HL-60 (cell line): ENCODE measurements around the gene MOK.

Experiments
- DNase-seq, 2 experiments: peaks; one replicate each; pipeline ENCODE4 v3.0.0-alpha.2; 2010 to 2020; ENCODE audit warnings: low read depth in 1 of 2, low spot score in 1 of 2
- H3K27ac ChIP-seq: fragments of 250-450 bp; sonication (Bioruptor Pico); replicated peaks from 2 replicates; pipeline ENCODE4 v1.5.1; 2020; ENCODE audit warnings: mild to moderate bottlenecking, moderate library complexity
- H3K27me3 ChIP-seq: fragments of 250-450 bp; sonication (Bioruptor Pico); 2 replicates; pipeline ENCODE4 v1.5.1; 2021; ENCODE audit warnings: mild to moderate bottlenecking, moderate library complexity; ENCODE audit not compliant: insufficient read depth, poor library complexity, severe bottlenecking
- H3K4me3 ChIP-seq: replicated peaks from 2 replicates; pipeline ENCODE4 v1.5.1; 2011; ENCODE audit warnings: mild to moderate bottlenecking, control low read depth, low read length; ENCODE audit not compliant: insufficient read depth
- GABPA ChIP-seq: IDR thresholded peaks from 2 replicates; pipeline ENCODE4 v1.6.1; 2012; ENCODE audit warnings: low read depth
- POLR2AphosphoS5 ChIP-seq: IDR thresholded peaks from 2 replicates; pipeline ENCODE4 v1.6.1; 2012; ENCODE audit warnings: low read depth
- SPI1 ChIP-seq: IDR thresholded peaks from 2 replicates; pipeline ENCODE4 v1.6.1; 2012; ENCODE audit warnings: low read depth, mild to moderate bottlenecking, borderline replicate concordance
- TF ChIP-seq, protein P1 (sequence below): IDR thresholded peaks from one replicate; pipeline ENCODE4 v1.5.1; 2011; ENCODE audit warnings: low read length, control low read depth, inconsistent platforms; ENCODE audit not compliant: insufficient read depth
- TF ChIP-seq, protein P2 (sequence below): IDR thresholded peaks from 2 replicates; pipeline ENCODE4 v1.6.1; 2012; ENCODE audit warnings: low read depth; ENCODE audit not compliant: insufficient replicate concordance

Gene MOK

DNA sequence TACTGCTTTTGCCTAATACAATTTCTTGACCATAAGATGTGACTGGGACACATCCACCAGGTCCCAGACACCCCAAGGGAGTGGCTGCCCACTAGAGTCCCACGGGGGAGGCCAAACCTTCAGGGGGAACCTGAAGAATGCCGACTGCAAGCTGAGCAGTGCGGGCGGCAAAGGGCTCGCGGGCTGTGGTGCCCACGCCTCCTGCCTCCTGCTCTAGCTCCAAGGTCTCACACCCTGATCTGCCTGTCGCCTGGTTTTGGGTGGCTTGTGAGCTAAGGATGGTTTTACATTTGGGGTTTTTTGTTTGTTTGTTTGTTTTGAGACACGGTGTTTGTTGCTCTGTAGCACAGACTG lies 75.2 kb downstream of the MOK start:
- H3K4me3 ChIP-seq: no peak overlapping the region
- TF ChIP-seq SPI1 (no peak), POLR2AphosphoS5 (no peak), GABPA (no peak)
- TF ChIP-seq, protein P1, sequence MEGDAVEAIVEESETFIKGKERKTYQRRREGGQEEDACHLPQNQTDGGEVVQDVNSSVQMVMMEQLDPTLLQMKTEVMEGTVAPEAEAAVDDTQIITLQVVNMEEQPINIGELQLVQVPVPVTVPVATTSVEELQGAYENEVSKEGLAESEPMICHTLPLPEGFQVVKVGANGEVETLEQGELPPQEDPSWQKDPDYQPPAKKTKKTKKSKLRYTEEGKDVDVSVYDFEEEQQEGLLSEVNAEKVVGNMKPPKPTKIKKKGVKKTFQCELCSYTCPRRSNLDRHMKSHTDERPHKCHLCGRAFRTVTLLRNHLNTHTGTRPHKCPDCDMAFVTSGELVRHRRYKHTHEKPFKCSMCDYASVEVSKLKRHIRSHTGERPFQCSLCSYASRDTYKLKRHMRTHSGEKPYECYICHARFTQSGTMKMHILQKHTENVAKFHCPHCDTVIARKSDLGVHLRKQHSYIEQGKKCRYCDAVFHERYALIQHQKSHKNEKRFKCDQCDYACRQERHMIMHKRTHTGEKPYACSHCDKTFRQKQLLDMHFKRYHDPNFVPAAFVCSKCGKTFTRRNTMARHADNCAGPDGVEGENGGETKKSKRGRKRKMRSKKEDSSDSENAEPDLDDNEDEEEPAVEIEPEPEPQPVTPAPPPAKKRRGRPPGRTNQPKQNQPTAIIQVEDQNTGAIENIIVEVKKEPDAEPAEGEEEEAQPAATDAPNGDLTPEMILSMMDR: no peak
- TF ChIP-seq, protein P2, sequence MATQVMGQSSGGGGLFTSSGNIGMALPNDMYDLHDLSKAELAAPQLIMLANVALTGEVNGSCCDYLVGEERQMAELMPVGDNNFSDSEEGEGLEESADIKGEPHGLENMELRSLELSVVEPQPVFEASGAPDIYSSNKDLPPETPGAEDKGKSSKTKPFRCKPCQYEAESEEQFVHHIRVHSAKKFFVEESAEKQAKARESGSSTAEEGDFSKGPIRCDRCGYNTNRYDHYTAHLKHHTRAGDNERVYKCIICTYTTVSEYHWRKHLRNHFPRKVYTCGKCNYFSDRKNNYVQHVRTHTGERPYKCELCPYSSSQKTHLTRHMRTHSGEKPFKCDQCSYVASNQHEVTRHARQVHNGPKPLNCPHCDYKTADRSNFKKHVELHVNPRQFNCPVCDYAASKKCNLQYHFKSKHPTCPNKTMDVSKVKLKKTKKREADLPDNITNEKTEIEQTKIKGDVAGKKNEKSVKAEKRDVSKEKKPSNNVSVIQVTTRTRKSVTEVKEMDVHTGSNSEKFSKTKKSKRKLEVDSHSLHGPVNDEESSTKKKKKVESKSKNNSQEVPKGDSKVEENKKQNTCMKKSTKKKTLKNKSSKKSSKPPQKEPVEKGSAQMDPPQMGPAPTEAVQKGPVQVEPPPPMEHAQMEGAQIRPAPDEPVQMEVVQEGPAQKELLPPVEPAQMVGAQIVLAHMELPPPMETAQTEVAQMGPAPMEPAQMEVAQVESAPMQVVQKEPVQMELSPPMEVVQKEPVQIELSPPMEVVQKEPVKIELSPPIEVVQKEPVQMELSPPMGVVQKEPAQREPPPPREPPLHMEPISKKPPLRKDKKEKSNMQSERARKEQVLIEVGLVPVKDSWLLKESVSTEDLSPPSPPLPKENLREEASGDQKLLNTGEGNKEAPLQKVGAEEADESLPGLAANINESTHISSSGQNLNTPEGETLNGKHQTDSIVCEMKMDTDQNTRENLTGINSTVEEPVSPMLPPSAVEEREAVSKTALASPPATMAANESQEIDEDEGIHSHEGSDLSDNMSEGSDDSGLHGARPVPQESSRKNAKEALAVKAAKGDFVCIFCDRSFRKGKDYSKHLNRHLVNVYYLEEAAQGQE: no peak
- H3K27me3 ChIP-seq: no peaks in the 10 kb centered on the region
- DNase-seq: no peak
- H3K27ac ChIP-seq: no peak overlapping the region

DNA sequence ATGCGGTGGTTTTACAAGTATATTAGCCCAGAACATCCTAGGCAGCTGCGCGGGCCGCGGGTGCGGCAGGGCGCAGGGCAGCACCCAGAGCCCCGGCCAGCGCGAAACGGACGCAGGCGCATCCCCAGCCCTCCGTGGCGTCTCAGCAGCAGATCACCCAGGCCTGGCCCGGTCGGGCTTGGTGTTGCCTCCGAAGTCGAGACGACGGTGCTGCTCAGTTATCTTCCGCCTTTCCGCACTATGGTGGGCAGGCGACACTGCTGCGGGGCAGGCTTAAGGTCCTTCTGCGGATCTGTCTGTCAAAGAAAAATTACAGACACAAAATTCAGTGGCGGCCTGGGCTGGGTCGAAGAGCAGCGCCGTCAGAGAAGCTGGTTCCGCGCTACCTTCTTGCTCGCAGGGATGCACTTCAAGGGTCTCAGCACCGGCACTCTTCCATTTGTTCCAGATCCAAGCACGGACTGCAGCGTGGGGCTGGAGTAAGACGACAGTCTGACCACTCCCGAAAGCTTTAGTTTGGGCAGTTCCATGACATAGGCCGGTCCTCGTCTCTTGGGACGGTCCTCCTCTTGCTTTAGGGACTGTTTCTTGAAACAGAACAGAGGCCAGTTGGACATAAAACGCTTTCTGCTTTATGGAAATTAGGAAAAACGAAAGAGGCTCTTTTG lies 75.8 kb downstream of the MOK start:
- no peak overlapping the region for H3K27ac ChIP-seq
- TF ChIP-seq, protein P1: no peak
- TF ChIP-seq SPI1 (no peak), GABPA (no peak), POLR2AphosphoS5 (no peak)
- TF ChIP-seq, protein P2: no peak
- DNase-seq: no peak
- no peaks in the 10 kb centered on the region for H3K27me3 ChIP-seq
- H3K4me3 ChIP-seq: no peak overlapping the region

DNA sequence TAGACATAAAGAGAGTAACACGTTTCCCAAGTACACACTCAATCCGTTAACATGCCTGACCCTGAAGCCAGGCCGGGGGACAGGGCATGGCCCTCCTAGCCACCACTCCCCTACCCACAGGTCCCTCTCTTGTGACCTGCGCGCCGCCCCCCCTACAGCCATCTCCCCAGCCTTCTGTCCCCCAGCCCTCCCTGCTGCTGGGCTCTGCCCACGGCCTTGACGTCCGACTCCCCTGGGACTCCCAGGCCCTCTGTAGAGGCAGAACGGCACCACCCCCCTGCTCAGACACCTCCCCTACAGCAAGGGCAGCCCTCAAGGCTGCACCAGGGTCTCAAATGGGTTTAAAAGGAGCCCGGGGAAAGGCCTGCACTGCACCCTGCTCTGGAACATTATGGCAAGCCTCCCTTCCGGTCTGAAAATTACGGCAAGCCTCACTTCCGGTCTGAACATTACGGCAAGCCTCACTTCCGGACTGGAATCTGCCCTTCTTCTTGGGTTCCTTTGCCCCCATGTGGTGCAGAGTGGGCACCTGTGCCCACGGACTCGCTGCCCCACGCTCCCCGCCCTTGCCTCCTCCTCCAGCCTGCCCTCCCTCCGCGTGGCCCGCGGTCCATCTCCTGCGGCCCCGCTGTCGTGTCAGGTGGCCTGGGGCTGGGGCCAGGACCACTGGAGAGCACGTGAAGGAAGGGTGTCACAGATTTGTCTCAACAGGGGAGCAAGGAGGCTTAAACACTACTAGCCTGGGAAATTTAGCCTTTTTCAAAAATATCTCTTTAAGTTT lies 77.6 kb downstream of the MOK start:
- Histone ChIP-seq H3K27ac (no peak overlapping the region), H3K27me3 (no peaks in the 10 kb centered on the region), H3K4me3 (no peak overlapping the region)
- TF ChIP-seq, protein P2: no peak
- TF ChIP-seq GABPA (no peak), POLR2AphosphoS5 (no peak), SPI1 (no peak)
- TF ChIP-seq, protein P1: no peak
- DNase-seq: no peak
